ENCODE data around the gene ARHGEF17. TPM values are rescaled to one million over a fixed set of nuclear protein-coding genes. Genes with fewer than 3 reads are reported as not detected.

The ARHGEF17 gene
- total RNA-seq, 1 donor from 2014 or later, result 193 TPM

DNA sequence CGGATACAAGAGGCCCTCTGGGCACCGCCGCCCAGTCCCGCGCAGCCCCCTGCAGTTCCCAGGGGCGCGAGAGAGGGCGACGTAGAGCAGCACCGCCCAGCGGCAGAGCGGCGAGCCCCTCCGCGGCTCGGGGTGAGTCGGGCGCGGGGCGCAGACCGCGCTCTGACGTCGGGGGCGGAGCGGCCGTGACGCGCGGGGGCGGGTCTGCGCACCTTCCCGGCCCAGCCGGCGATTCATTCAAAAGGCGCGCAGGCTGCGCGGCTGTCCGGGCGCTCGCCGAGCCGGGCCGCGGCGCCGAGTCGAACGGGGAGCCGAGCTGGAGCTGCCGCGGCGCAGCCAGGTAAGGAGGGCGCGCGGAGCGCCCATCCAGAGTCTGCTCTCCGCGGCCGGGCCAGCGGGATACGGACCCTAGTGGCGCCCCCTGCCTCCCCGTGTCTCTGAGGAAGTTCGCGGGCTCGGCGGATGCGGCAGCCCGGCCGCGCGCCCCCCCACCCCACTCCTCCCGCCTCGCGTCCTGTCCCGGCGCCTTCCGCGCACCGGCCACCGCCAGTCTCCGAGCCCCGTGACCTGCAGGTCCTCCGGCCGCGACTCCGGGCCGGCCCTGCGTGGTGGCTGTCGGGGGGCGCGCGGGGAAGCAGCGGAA lies 68.2 kb downstream of the ARHGEF17 start, which contains the start of gene RELT:
TSS of gene RELT (plus strand) at position 240 of the 643 bp plus-strand sequence. CDS start 12,738 bp downstream, outside the sequence.
- H3K36me3 ChIP-seq, result no peaks in the 10 kb centered on the region
- no peaks in the 10 kb centered on the region for H3K27me3 ChIP-seq
- H3K4me1 ChIP-seq, result peaks cover 0 to 8% of the 10 kb centered on the region in 2 donors
- TF ChIP-seq, protein P1, sequence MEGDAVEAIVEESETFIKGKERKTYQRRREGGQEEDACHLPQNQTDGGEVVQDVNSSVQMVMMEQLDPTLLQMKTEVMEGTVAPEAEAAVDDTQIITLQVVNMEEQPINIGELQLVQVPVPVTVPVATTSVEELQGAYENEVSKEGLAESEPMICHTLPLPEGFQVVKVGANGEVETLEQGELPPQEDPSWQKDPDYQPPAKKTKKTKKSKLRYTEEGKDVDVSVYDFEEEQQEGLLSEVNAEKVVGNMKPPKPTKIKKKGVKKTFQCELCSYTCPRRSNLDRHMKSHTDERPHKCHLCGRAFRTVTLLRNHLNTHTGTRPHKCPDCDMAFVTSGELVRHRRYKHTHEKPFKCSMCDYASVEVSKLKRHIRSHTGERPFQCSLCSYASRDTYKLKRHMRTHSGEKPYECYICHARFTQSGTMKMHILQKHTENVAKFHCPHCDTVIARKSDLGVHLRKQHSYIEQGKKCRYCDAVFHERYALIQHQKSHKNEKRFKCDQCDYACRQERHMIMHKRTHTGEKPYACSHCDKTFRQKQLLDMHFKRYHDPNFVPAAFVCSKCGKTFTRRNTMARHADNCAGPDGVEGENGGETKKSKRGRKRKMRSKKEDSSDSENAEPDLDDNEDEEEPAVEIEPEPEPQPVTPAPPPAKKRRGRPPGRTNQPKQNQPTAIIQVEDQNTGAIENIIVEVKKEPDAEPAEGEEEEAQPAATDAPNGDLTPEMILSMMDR (IDR thresholded peaks at IDR 0.05), result peak; percentile 86 to 94 (median 89)
- no peaks in the 10 kb centered on the region for H3K9me3 ChIP-seq
- DNase-seq (ENCODE audit: low spot score in 2 of 2), result peak; percentile 50 to 93
- peak within 1 kb of the TSS; percentile 88 to 92 for H3K27ac ChIP-seq
- intact Hi-C loops (cut with DNase I), result loop anchor here (1.0 to 10.0 kb wide), 5 partner anchors 17 to 651 kb away; partner anchors contain the start of gene RAB6A
- H3K4me3 ChIP-seq, result peak within 1 kb of the TSS; percentile 73 to 79

DNA sequence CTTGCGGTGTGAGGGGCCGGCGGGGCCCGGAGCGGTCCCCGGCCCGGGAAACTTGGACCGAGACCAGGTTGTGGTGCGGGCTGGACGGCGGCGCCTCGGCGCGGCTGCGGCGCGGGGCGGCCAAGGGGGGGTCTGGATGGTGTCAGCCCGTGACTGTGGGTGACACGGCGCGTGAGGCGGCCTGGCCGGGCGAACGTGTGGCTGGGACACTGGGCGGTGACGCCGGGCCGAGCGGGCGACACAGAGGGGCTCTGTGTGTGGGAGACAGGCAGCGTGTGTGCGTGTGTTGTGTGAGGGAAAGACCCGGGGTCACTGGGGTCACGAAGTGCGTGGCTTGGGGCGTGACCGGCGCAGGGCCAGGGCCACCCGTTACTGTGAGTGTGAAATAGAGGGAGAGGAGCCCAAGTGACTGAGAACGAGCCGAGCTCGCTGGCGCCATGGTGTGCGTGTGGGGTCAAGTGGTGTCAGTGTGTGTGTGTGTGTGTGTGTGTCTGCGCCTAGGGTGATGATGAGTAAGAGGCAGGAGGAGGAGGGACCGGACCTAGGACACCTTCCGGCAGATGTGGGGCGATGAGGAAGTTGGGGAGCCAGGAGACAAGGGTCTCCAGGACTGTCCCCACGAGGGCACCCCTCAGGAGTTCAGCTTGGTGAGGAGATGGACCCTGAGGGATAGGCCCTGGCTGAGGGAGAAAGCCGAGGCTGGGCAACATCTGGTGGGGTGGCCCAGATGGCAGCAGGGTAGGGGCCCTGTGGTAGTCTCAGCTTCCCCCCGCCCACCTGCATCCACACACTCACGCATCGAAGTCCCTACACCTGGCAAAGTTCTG lies 68.9 kb downstream of the ARHGEF17 start:
- H3K9me3 ChIP-seq, result no peaks in the 10 kb centered on the region
- peak overlapping the region; percentile 88 to 92 for H3K27ac ChIP-seq
- intact Hi-C loops (cut with DNase I), result loop anchor here (1.0 to 10.0 kb wide), 5 partner anchors 16 to 652 kb away; partner anchors contain the start of gene RAB6A
- TF ChIP-seq, protein P1 (IDR thresholded peaks at IDR 0.05), result no peak
- DNase-seq (ENCODE audit: low spot score in 2 of 2), result peak; percentile 61 to 87
- H3K4me3 ChIP-seq, result peak overlapping the region; percentile 73 to 79
- H3K4me1 ChIP-seq, result peaks cover 0 to 7% of the 10 kb centered on the region in 2 donors
- H3K27me3 ChIP-seq, result no peaks in the 10 kb centered on the region
- H3K36me3 ChIP-seq, result no peaks in the 10 kb centered on the region

DNA sequence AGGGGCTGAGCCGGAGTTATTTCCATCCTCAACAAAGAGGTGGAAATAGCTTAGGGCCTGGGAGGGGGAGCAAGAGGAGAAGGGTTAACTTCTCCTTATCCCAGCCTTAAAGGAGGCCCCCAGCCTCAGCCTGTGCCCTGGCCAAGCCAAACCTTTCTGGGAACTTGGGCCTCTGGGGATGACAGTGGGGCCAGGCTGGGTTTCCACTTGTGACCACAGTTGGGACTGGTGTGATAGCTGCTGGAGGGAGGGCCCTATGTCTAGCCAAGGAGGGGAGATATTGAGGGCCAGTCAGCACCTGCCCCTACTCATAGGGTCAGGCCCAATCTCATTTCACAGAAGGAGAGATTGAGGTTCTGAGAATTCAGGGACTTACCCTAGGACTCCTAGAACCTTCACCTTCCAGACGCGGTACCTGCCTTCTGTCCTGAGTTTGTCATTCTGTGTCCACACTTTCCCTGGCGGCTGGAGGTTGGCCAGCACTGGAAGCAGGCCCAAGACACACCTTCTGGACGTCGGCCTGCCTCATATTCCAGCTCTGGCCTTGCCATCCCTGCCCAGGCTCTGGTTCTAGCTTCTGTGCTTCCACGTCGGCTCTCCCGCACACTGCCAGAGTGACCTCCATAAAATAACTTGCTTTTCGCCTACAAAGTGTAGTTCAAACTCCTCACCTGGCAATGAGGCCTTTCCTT lies 71.3 kb downstream of the ARHGEF17 start:
- DNase-seq (ENCODE audit: low spot score in 2 of 2), result no peak
- TF ChIP-seq, protein P1 (IDR thresholded peaks at IDR 0.05), result no peak
- H3K27ac ChIP-seq, result no peak overlapping the region
- H3K9me3 ChIP-seq, result no peaks in the 10 kb centered on the region
- no peaks in the 10 kb centered on the region for H3K36me3 ChIP-seq
- H3K27me3 ChIP-seq, result no peaks in the 10 kb centered on the region
- H3K4me1 ChIP-seq, result peaks cover 0 to 5% of the 10 kb centered on the region in 2 donors
- H3K4me3 ChIP-seq, result no peak overlapping the region
- intact Hi-C loops (cut with DNase I), result loop anchor here (10.0 kb wide), 1 partner anchor 655 kb away; no protein-coding TSS in a partner anchor

DNA sequence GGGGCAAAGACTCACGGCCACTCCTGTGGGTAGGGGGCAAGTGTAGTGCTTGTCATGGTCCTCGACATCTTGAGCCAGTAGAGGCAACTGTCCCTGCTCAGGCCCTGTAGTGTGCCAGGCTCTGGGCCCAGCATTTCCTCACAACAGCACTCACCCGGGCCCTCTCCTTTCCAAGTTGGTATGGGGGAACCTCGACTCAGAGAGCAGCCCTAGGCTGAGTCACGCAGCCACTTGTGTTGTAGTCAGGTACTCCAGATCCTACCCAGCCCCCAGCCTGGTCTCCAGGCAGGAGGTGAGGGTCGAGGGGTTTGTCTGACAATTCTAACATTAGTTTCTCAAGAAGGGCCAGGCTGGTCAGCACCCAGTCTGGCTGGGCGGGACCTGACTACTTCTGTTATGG lies 72.3 kb downstream of the ARHGEF17 start:
- Histone ChIP-seq H3K4me3 (no peak overlapping the region), H3K27me3 (no peaks in the 10 kb centered on the region), H3K27ac (no peak overlapping the region), H3K36me3 (no peaks in the 10 kb centered on the region), H3K4me1 (peaks cover 0 to 5% of the 10 kb centered on the region in 2 donors), H3K9me3 (no peaks in the 10 kb centered on the region)
- no peak for DNase-seq (ENCODE audit: low spot score in 2 of 2)
- TF ChIP-seq, protein P1 (IDR thresholded peaks at IDR 0.05), result no peak
- intact Hi-C loops (cut with DNase I), result no loop called here

DNA sequence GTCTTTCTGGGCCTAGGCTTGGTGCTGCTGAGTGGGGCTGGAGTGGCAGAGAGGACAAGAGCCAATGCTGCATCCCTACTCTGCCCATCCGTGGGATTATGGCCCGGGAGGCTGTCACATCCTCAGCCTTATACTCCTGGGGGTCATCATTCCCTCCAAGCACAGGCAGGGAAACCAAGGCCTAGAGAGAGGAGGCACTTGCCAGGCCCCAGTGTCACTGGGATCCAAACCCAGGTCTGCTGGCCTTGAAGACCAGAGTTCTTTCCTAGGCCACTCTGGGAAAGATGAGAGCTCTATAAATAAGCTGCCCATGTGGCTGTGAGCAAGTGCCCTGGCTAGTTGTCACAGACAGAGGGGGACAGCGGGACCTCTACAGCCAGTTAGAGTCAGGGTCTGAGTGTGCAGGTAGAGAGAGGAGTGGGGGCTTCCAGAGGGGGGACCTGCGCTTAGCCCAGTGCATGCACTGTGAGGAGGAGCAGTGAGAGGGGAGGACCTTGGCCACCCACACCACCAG lies 72.9 kb downstream of the ARHGEF17 start:
- no peaks in the 10 kb centered on the region for H3K9me3 ChIP-seq
- no peaks in the 10 kb centered on the region for H3K36me3 ChIP-seq
- DNase-seq (ENCODE audit: low spot score in 2 of 2), result no peak
- H3K27me3 ChIP-seq, result no peaks in the 10 kb centered on the region
- H3K4me1 ChIP-seq, result peaks cover 0 to 5% of the 10 kb centered on the region in 2 donors
- TF ChIP-seq, protein P1 (IDR thresholded peaks at IDR 0.05), result no peak
- no peak overlapping the region for H3K4me3 ChIP-seq
- H3K27ac ChIP-seq, result no peak overlapping the region
- intact Hi-C loops (cut with DNase I), result no loop called here

Measured in ascending aorta (tissue), 2 donors.